ENCODE results near the gene MTHFR. TPM values are rescaled to one million over a fixed set of nuclear protein-coding genes. Genes with fewer than 3 reads are reported as not detected.

MTHFR gene
- total and polyA plus RNA-seq, 12 donors, result 8.1 to 82.4 (median 31.1) TPM

GRCh38 chr1:11788549-11789053 is 17.2 kb downstream of the MTHFR start:
- intact Hi-C loops (cut with DNase I), result no loop called here
- TF ChIP-seq CTCF (IDR thresholded peaks at IDR 0.05), result no peak
- TF ChIP-seq POLR2A (IDR thresholded peaks at IDR 0.05), result no peak
- 89 to 93% (median 90%) methylated on average over 3 to 14 of the region's 14 CpGs for WGBS, 4 donors

GRCh38 chr1:11787804-11788436 is 17.8 kb downstream of the MTHFR start:
- peaks cover 0 to 25% of the 10 kb centered on the region in 2 donors for H3K36me3 ChIP-seq (replicated peaks in 1 of 2)
- TF ChIP-seq CTCF (IDR thresholded peaks at IDR 0.05), result no peak
- TF ChIP-seq POLR2A (IDR thresholded peaks at IDR 0.05), result no peak
- H3K27ac ChIP-seq, result peak overlapping the region; percentile 36 to 96 (median 69)
- 72 to 87% (median 82%) methylated on average over 4 to 14 of the region's 14 CpGs for WGBS, 4 donors
- peak overlapping the region in 1 of 4 donors; percentile 19 for H3K4me3 ChIP-seq
- peaks cover 47 to 79% of the 10 kb centered on the region in 2 donors for H3K4me1 ChIP-seq (replicated peaks in 1 of 2)
- intact Hi-C loops (cut with DNase I), result no loop called here
- H3K27me3 ChIP-seq, result no peaks in the 10 kb centered on the region
- peak in 1 of 7 donors; percentile 29 for DNase-seq
- H3K9me3 ChIP-seq (replicated peaks in 1 of 3), result no peaks in the 10 kb centered on the region

More at GRCh38 chr1:11788549-11789053, 17.2 kb downstream of the MTHFR start:
- peaks cover 0 to 31% of the 10 kb centered on the region in 2 donors for H3K36me3 ChIP-seq (replicated peaks in 1 of 2)
- no peak for DNase-seq
- no peak overlapping the region for H3K4me3 ChIP-seq
- H3K9me3 ChIP-seq (replicated peaks in 1 of 3), result no peaks in the 10 kb centered on the region
- H3K27ac ChIP-seq, result peak overlapping the region in 4 of 5 donors; percentile 85 to 96 (median 90)
- peaks cover 47 to 79% of the 10 kb centered on the region in 2 donors for H3K4me1 ChIP-seq (replicated peaks in 1 of 2)
- H3K27me3 ChIP-seq, result no peaks in the 10 kb centered on the region

GRCh38 chr1:11787251-11787803 is 18.4 kb downstream of the MTHFR start:
- WGBS, 4 donors, result 17 to 42% (median 32%) methylated on average over 11 to 16 of the region's 16 CpGs
- Histone ChIP-seq H3K9me3 (replicated peaks in 1 of 3) (no peaks in the 10 kb centered on the region), H3K27me3 (no peaks in the 10 kb centered on the region), H3K4me1 (replicated peaks in 1 of 2) (peaks cover 47 to 79% of the 10 kb centered on the region in 2 donors), H3K27ac (peak overlapping the region; percentile 36 to 96 (median 69)), H3K4me3 (peak overlapping the region in 1 of 4 donors; percentile 19), H3K36me3 (replicated peaks in 1 of 2) (peaks cover 0 to 19% of the 10 kb centered on the region in 2 donors)
- no peak for TF ChIP-seq CTCF (IDR thresholded peaks at IDR 0.05)
- no peak for TF ChIP-seq POLR2A (IDR thresholded peaks at IDR 0.05)
- intact Hi-C loops (cut with DNase I), result no loop called here
- DNase-seq, result peak; percentile 67 to 85 (median 81)

GRCh38 chr1:11786168-11786567 is 19.6 kb downstream of the MTHFR start:
- WGBS, 4 donors, result 56 to 61% (median 59%) methylated on average over 5 of the region's 5 CpGs
- H3K4me1 ChIP-seq (replicated peaks in 1 of 2), result peaks cover 42 to 68% of the 10 kb centered on the region in 2 donors
- TF ChIP-seq CTCF (IDR thresholded peaks at IDR 0.05), result no peak
- TF ChIP-seq POLR2A (IDR thresholded peaks at IDR 0.05), result no peak

More at GRCh38 chr1:11786168-11786567, 19.6 kb downstream of the MTHFR start:
- no peak overlapping the region for H3K4me3 ChIP-seq
- intact Hi-C loops (cut with DNase I), result no loop called here
- DNase-seq, result no peak
- H3K27ac ChIP-seq, result no peak overlapping the region
- H3K36me3 ChIP-seq (replicated peaks in 1 of 2), result peaks cover 0 to 16% of the 10 kb centered on the region in 2 donors
- H3K27me3 ChIP-seq, result no peaks in the 10 kb centered on the region
- no peaks in the 10 kb centered on the region for H3K9me3 ChIP-seq (replicated peaks in 1 of 3)

All from adrenal gland (tissue), 12 donors.